Stomach (tissue), 9 donors: ENCODE data around the gene MACC1. TPM values are rescaled to one million over a fixed set of nuclear protein-coding genes. Genes with fewer than 3 reads are reported as not detected.
A peak's percentile ranks its signal among the peaks of the same experiment; 100 is the strongest.

Experiments
- DNase-seq, 2 donors: peaks; one replicate each; pipeline versions ENCODE4 v3.0.0 to v3.0.0-alpha.2; 2013 to 2019
- H3K27ac ChIP-seq, 5 donors: fragments of 200-600 bp in 4 of 5; sonication (generic) in 4 of 5; one replicate each; pipeline ENCODE4 v1.5.1; 2013 to 2019; ENCODE audit warnings: mild to moderate bottlenecking in 1 of 5, moderate library complexity in 1 of 5
- H3K27me3 ChIP-seq, 3 donors: fragments of 200-600 bp; sonication (generic); one replicate each; pipeline ENCODE4 v1.5.1; 2017 to 2019; ENCODE audit warnings: mixed run types in 1 of 3
- H3K36me3 ChIP-seq, 4 donors: fragments of 200-600 bp; sonication (generic); 1 replicate in 3 of 4; 2 replicates in 1 of 4; pipeline ENCODE4 v1.5.1; 2016 to 2019
- H3K4me1 ChIP-seq, 4 donors: fragments of 200-600 bp; sonication (generic); one replicate each; pipeline ENCODE4 v1.5.1; 2016 to 2019
- H3K4me3 ChIP-seq, 4 donors: fragments of 200-600 bp; sonication (generic) in 3 of 4; one replicate each; pipeline ENCODE4 v1.5.1; 2016 to 2019; ENCODE audit warnings: mild to moderate bottlenecking in 1 of 4
- H3K9me3 ChIP-seq, 4 donors: fragments of 200-600 bp; sonication (generic); one replicate each; pipeline ENCODE4 v1.5.1; 2016 to 2019
- EP300 ChIP-seq: sonication (generic); formaldehyde crosslinking; IDR thresholded peaks from one replicate; pipeline ENCODE4 v1.6.1; 2017; ENCODE audit warnings: antibody characterized with exemption
- POLR2A ChIP-seq, 4 donors: fragments of 450-650 bp; IDR thresholded peaks; one replicate each; pipeline ENCODE4 v1.6.1; 2016; ENCODE audit warnings: antibody characterized with exemption in 4 of 4, control low read depth in 2 of 4, mild to moderate bottlenecking in 1 of 4, moderate library complexity in 1 of 4
- POLR2AphosphoS5 ChIP-seq, 3 donors: sonication (generic); formaldehyde crosslinking; IDR thresholded peaks; one replicate each; pipeline ENCODE4 v1.6.1; 2016; ENCODE audit warnings: antibody characterized with exemption in 3 of 3
- WGBS, 5 donors: extraction: QIAGEN DNeasy Blood & Tissue Kit in 3 of 5; methylation state at CpG; one replicate each; pipeline versions ENCODE4 v1.1.5 to v1.1.7; 2013 to 2018; 5-methylcytosine and 5-hydroxymethylcytosine counted together
- intact Hi-C: fragments of 100-400 bp; cut with DNase I; formaldehyde crosslinking; loops from one replicate; pipeline ENCODE4 v1.15.1; 2023; ENCODE audit warnings: low total_unique reads
- polyA plus RNA-seq, 3 donors: library from polyadenylated mRNA; stranded (reverse); fragments of 200-250 nt; gene quantifications; one replicate each; pipeline ENCODE4 v1.2.3, GENCODE V29; 2013
- total RNA-seq, 5 donors: library from RNA; depleted of rRNA; stranded (reverse); fragments of >200 nt; gene quantifications; one replicate each; pipeline versions ENCODE4 v1.1.0 to v1.2.3, GENCODE V29; 2014 to 2016
- TF ChIP-seq, protein P1 (sequence below), 7 experiments: fragments of 450-650 bp in 4 of 7; fragments of 200-600 bp in 3 of 7; sonication (generic) in 3 of 7; IDR thresholded peaks; one replicate each; pipeline ENCODE4 v1.5.1; 2016 to 2019; ENCODE audit warnings: antibody characterized with exemption in 7 of 7, control low read depth in 2 of 7, mild to moderate bottlenecking in 1 of 7
- donor health status: healthy with polysubstance abuse.
- donor health status: Bipolar disorder and iron deficiency.
- donor health status: healthy.

MACC1 gene
- total and polyA plus RNA-seq, 8 donors, result 0.76 to 41.7 (median 2.2) TPM; not detected in 1

DNA sequence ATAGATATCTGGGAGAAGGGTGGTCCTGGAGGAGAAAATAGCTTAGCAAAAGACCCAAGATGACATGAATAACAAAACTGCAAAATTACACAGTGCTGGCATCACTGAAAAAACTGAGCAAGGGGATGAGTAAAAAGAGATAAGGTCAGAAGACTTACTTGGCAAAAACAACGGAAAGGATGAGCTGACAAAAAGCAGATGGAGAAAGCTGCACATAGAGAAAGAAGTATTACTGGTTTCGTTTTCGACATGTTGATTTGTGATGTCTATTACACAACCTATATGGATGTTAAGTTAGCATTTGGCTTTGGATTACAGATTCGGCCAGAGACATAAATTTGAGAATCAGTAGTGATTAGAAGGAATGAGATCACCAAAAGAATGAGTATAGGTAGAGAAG, 132.1 kb downstream of the MACC1 start:
- Histone ChIP-seq H3K36me3 (no peaks in the 10 kb centered on the region), H3K27me3 (no peaks in the 10 kb centered on the region), H3K9me3 (no peaks in the 10 kb centered on the region), H3K4me3 (no peak overlapping the region), H3K4me1 (no peaks in the 10 kb centered on the region), H3K27ac (peak overlapping the region in 2 of 5 donors; percentile 31 to 58)
- WGBS, 5 donors, result 69 to 77% (median 77%) methylated on average over 4 of the region's 4 CpGs
- intact Hi-C loops, result no loop called here
- TF ChIP-seq, protein P1, sequence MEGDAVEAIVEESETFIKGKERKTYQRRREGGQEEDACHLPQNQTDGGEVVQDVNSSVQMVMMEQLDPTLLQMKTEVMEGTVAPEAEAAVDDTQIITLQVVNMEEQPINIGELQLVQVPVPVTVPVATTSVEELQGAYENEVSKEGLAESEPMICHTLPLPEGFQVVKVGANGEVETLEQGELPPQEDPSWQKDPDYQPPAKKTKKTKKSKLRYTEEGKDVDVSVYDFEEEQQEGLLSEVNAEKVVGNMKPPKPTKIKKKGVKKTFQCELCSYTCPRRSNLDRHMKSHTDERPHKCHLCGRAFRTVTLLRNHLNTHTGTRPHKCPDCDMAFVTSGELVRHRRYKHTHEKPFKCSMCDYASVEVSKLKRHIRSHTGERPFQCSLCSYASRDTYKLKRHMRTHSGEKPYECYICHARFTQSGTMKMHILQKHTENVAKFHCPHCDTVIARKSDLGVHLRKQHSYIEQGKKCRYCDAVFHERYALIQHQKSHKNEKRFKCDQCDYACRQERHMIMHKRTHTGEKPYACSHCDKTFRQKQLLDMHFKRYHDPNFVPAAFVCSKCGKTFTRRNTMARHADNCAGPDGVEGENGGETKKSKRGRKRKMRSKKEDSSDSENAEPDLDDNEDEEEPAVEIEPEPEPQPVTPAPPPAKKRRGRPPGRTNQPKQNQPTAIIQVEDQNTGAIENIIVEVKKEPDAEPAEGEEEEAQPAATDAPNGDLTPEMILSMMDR (IDR thresholded peaks at IDR 0.05), result no peak
- TF ChIP-seq POLR2AphosphoS5 (IDR thresholded peaks at IDR 0.05) (no peak), POLR2A (IDR thresholded peaks at IDR 0.05) (no peak), EP300 (no peak)
- peak in 1 of 2 donors; percentile 47 for DNase-seq

Other genes with a start within 250 kb of the MACC1 start
- gene ITGB8, start 113.5 kb upstream of the MACC1 start, total RNA-seq, result 10 to 100 TPM in 3 of 5 donors, 1 to 10 TPM in 2; 5.4 to 31.9 (median 24.6) TPM
- 1 to 10 TPM; 1.1 to 2.5 (median 1.9) TPM for gene ITGB8, start 113.5 kb upstream of the MACC1 start, polyA plus RNA-seq